Ishikawa (cell line): ENCODE measurements around the gene FAM135A.

Experiments used
- CEBPB ChIP-seq: IDR thresholded peaks from 2 replicates; pipeline ENCODE4 v1.6.1; 2012
- CREB1 ChIP-seq: IDR thresholded peaks from 2 replicates; pipeline ENCODE4 v1.6.1; 2012; ENCODE audit warnings: low read depth
- EP300 ChIP-seq: IDR thresholded peaks from 2 replicates; pipeline ENCODE4 v1.6.1; 2012; ENCODE audit warnings: borderline replicate concordance
- FOXM1 ChIP-seq: IDR thresholded peaks from 2 replicates; pipeline ENCODE4 v1.6.1; 2012; ENCODE audit warnings: low read depth, borderline replicate concordance
- NFIC ChIP-seq: IDR thresholded peaks from 2 replicates; pipeline ENCODE4 v1.6.1; 2012
- RAD21 ChIP-seq: IDR thresholded peaks from 2 replicates; pipeline ENCODE4 v1.6.1; 2012; ENCODE audit warnings: low read depth
- TAF1 ChIP-seq: IDR thresholded peaks from 2 replicates; pipeline ENCODE4 v1.6.1; 2012; ENCODE audit warnings: low read depth, mild to moderate bottlenecking
- TCF12 ChIP-seq: IDR thresholded peaks from 2 replicates; pipeline ENCODE4 v1.6.1; 2012; ENCODE audit warnings: low read depth
- TEAD4 ChIP-seq: IDR thresholded peaks from 2 replicates; pipeline ENCODE4 v1.6.1; 2012
- ZBTB7A ChIP-seq: IDR thresholded peaks from 2 replicates; pipeline ENCODE4 v1.6.1; 2012; ENCODE audit warnings: low read depth
- TF ChIP-seq, protein P1 (sequence below): IDR thresholded peaks from 2 replicates; pipeline ENCODE4 v1.6.1; 2012; ENCODE audit warnings: low read depth, mild to moderate bottlenecking
- TF ChIP-seq, protein P2 (sequence below): IDR thresholded peaks from 2 replicates; pipeline ENCODE4 v1.6.1; 2012
- TF ChIP-seq, protein P3 (sequence below): IDR thresholded peaks from 2 replicates; pipeline ENCODE4 v1.6.1; 2012

FAM135A gene

DNA sequence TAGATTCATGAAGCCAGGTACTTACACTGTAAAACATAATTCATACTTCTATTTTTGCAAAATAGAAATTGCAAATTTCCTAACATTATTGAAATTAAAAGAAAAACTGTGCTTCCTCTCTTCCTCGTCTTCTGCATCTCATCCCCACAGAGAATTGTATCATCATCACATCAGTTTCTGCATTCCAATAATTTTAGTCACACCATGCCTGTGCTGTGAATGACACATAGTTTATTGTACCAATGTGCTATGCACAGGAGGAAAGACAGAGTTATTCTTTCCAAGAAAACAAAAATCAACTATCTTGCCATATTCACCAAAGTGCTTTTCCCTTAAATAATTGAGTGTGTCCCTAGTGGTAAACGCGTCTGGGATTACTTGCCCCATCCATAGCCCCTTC lies 38.1 kb upstream of the FAM135A start:
- TF ChIP-seq FOXM1 = no peak
- no peak for TF ChIP-seq CEBPB
- TF ChIP-seq, protein P1, sequence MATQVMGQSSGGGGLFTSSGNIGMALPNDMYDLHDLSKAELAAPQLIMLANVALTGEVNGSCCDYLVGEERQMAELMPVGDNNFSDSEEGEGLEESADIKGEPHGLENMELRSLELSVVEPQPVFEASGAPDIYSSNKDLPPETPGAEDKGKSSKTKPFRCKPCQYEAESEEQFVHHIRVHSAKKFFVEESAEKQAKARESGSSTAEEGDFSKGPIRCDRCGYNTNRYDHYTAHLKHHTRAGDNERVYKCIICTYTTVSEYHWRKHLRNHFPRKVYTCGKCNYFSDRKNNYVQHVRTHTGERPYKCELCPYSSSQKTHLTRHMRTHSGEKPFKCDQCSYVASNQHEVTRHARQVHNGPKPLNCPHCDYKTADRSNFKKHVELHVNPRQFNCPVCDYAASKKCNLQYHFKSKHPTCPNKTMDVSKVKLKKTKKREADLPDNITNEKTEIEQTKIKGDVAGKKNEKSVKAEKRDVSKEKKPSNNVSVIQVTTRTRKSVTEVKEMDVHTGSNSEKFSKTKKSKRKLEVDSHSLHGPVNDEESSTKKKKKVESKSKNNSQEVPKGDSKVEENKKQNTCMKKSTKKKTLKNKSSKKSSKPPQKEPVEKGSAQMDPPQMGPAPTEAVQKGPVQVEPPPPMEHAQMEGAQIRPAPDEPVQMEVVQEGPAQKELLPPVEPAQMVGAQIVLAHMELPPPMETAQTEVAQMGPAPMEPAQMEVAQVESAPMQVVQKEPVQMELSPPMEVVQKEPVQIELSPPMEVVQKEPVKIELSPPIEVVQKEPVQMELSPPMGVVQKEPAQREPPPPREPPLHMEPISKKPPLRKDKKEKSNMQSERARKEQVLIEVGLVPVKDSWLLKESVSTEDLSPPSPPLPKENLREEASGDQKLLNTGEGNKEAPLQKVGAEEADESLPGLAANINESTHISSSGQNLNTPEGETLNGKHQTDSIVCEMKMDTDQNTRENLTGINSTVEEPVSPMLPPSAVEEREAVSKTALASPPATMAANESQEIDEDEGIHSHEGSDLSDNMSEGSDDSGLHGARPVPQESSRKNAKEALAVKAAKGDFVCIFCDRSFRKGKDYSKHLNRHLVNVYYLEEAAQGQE = no peak
- no peak for TF ChIP-seq NFIC
- no peak for TF ChIP-seq ZBTB7A
- no peak for TF ChIP-seq TAF1

DNA sequence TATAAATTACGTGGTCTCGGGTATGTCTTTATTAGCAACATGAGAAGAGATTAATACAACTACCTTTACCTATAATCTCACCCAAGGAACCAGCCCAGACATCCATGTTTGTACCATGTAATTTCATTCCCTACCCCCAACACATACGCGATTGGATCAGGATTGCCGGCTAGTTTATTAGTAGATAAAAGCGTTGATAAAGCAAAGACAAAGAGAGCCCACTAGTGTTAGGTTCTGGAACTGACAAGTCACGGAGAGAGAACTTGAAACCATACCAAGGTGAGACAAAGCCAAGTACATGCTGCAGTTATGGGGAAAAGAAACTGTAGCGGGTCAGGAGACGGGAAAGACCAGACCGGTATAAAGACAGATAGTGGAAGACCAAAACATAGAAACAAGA lies 37.4 kb upstream of the FAM135A start:
- TF ChIP-seq ZBTB7A (no peak), RAD21 (peak; percentile 28)

DNA sequence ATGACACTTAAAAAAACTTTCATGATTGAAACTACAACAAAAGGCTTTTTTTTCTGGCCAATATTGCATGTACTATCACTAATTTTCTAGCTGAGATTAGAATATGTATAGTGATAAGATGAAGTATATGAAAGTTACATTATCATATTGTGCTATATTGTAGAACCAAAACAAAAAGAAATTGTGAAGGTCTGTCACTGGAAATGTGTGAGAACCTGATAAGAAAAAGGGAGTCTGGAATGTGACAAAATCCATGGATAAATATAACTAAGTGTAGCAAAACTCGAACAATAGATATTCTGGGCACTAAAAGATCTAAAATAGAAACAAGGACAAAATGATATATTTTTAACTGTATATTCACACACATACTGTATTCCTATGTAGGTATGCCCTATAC lies 36.7 kb upstream of the FAM135A start:
- no peak for TF ChIP-seq NFIC
- TF ChIP-seq, protein P1 = no peak
- TF ChIP-seq TAF1 = no peak
- TF ChIP-seq FOXM1 = no peak
- TF ChIP-seq, protein P2, sequence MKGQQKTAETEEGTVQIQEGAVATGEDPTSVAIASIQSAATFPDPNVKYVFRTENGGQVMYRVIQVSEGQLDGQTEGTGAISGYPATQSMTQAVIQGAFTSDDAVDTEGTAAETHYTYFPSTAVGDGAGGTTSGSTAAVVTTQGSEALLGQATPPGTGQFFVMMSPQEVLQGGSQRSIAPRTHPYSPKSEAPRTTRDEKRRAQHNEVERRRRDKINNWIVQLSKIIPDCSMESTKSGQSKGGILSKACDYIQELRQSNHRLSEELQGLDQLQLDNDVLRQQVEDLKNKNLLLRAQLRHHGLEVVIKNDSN = no peak
- no peak for TF ChIP-seq ZBTB7A
- TF ChIP-seq TCF12 = no peak
- TF ChIP-seq, protein P3, sequence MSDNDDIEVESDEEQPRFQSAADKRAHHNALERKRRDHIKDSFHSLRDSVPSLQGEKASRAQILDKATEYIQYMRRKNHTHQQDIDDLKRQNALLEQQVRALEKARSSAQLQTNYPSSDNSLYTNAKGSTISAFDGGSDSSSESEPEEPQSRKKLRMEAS = no peak
- TF ChIP-seq EP300 = no peak
- TF ChIP-seq CREB1 = no peak

DNA sequence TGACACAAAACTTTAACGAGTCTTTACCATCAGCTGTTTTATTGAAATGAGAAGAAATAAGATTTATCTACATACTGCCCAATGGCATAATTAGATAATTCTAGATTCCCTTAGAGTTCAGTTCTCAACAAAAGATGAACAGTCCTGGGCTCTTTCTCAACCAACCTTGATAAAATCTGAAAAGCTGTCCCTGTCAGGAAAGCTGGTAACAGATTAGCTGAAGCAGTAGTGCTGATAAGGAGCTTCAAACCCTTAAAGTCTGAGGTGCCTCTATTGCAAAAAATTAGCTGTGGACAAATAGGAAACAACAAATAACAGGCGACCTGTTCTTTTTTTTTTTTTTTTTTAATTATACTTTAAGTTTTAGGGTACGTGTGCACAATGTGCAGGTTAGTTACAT lies 35.9 kb upstream of the FAM135A start:
- TF ChIP-seq, protein P2 = no peak
- no peak for TF ChIP-seq TCF12

DNA sequence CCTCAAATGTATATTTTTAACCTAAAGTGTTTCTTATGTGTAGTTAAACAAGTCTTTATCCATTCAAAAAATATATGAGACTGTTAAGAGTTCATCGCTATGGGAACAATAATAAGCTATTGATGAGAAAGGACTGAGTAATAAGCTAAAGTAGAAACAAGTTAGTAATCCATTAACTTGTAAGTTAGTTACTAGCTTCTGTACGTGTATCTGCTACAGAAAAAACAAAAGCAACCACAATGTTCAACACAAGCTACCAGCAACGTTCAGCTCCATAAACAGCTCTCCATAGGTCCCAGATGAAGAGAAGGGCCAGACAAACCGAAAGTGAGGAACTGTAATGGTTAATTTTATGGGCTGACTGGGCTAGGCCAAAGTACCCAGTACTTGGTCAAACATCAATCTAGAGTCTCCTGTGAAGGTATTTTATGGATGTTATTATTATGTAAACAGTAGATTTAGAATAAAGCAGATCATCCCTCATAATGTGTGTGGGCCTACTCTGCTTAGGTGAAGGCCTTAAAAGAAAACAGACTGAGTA lies 33.8 kb upstream of the FAM135A start:
- TF ChIP-seq, protein P1 = no peak
- no peak for TF ChIP-seq FOXM1

DNA sequence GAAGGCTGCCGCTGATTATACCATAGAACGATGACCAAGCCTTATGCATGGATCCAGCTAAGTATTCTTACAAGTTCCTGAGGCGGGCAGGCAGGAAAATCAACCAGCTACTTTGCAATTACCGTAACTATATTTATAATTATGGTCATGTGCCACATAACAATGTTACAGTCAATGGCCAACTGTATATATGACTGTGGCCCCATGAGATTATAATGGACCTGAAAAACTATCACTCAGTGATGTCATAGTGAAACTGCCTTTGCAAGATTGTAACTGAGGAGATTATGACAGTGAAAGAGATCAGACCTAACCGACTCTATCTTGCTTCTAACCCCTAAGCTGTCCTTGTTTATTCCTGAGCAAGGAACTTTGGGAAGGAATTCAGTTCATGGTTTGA lies 33.1 kb upstream of the FAM135A start:
- TF ChIP-seq, protein P3 = no peak
- TF ChIP-seq TCF12 (no peak), TAF1 (no peak), TEAD4 (no peak), FOXM1 (no peak), NFIC (no peak)
- TF ChIP-seq, protein P2 = no peak
